Smooth muscle cell (in vitro differentiated cells): ENCODE measurements around the gene REPIN1. TPM values are rescaled to one million over a fixed set of nuclear protein-coding genes. Genes with fewer than 3 reads are reported as not detected.

ENCODE experiments used
- DNase-seq: peaks from one replicate; lab custom pipeline; 2025; ENCODE audit not compliant: unreplicated experiment; lab: John Stamatoyannopoulos, UW
- H2AFZ ChIP-seq: fragments of 200-600 bp; sonication (generic); 2 replicates; pipeline ENCODE4 v1.6.0; 2016; ENCODE audit warnings: antibody characterized with exemption, low read depth, mild to moderate bottlenecking
- H3F3A ChIP-seq: fragments of 200-600 bp; sonication (generic); 2 replicates; pipeline ENCODE4 v1.6.0; 2017; ENCODE audit warnings: antibody characterized with exemption, low read depth
- H3K27ac ChIP-seq: fragments of 200-600 bp; sonication (generic); 2 replicates; pipeline ENCODE4 v1.5.1; 2016; ENCODE audit warnings: low read depth, mild to moderate bottlenecking
- H3K27me3 ChIP-seq: fragments of 200-600 bp; sonication (generic); 2 replicates; pipeline ENCODE4 v1.6.1; 2016; ENCODE audit warnings: low read depth, mild to moderate bottlenecking
- H3K36me3 ChIP-seq: fragments of 200-600 bp; sonication (generic); 2 replicates; pipeline ENCODE4 v1.5.1; 2016; ENCODE audit warnings: low read depth
- H3K4me1 ChIP-seq: fragments of 200-600 bp; sonication (generic); 2 replicates; pipeline ENCODE4 v1.5.1; 2016; ENCODE audit warnings: low read depth
- H3K4me2 ChIP-seq: fragments of 200-600 bp; sonication (generic); 2 replicates; pipeline ENCODE4 v1.6.0; 2016; ENCODE audit warnings: mild to moderate bottlenecking
- H3K4me3 ChIP-seq: fragments of 200-600 bp; sonication (generic); 2 replicates; pipeline ENCODE4 v1.5.1; 2016; ENCODE audit warnings: mild to moderate bottlenecking
- H3K79me2 ChIP-seq: fragments of 200-600 bp; sonication (generic); 2 replicates; pipeline ENCODE4 v1.6.0; 2016; ENCODE audit warnings: low read depth, mild to moderate bottlenecking
- H3K9ac ChIP-seq: fragments of 200-600 bp; sonication (generic); 2 replicates; pipeline ENCODE4 v1.6.0; 2016; ENCODE audit warnings: low read depth
- H3K9me3 ChIP-seq: fragments of 200-600 bp; sonication (generic); replicated peaks from 2 replicates; pipeline ENCODE4 v1.5.1; 2016; ENCODE audit warnings: low read depth
- H4K20me1 ChIP-seq: fragments of 200-600 bp; sonication (generic); 2 replicates; pipeline ENCODE4 v1.6.0; 2016; ENCODE audit warnings: low read depth
- WGBS: methylation state at CpG from one replicate; pipeline ENCODE4 v1.1.7; 2016; ENCODE audit warnings: low lambda C conversion rate; 5-methylcytosine and 5-hydroxymethylcytosine counted together
- polyA plus RNA-seq: library from polyadenylated mRNA; unstranded; fragments of >200 nt; fragmentation: Nextera tagmentation; extraction: Ambion mirVana; gene quantifications from 2 replicates; pipeline ENCODE4 v1.2.1, GENCODE V29; 2016
- total RNA-seq: library from RNA; depleted of rRNA; stranded (reverse); fragments of >200 nt; gene quantifications from 2 replicates; pipeline ENCODE4 v1.2.3, GENCODE V29; 2014
- TF ChIP-seq, protein P1 (sequence below): fragments of 200-600 bp; sonication (generic); IDR thresholded peaks from 2 replicates; pipeline ENCODE4 v1.5.1; 2017; ENCODE audit warnings: borderline replicate concordance, mild to moderate bottlenecking, antibody characterized with exemption; ENCODE audit not compliant: insufficient read depth, poor library complexity, severe bottlenecking

Gene REPIN1
- total and polyA plus RNA-seq, 2 experiments from 2014 or later: 55.5 to 60.9 TPM

GRCh38 chr7:150329331-150330120 is 39.1 kb upstream of the REPIN1 start:
- Histone ChIP-seq H3K4me2 (no peak overlapping the region), H3F3A (no peaks in the 10 kb centered on the region), H3K4me1 (peaks cover 5% of the 10 kb centered on the region), H3K27me3 (no peaks in the 10 kb centered on the region), H4K20me1 (no peaks in the 10 kb centered on the region), H2AFZ (no peak overlapping the region), H3K36me3 (no peaks in the 10 kb centered on the region), H3K9me3 (no peaks in the 10 kb centered on the region), H3K27ac (no peak overlapping the region), H3K4me3 (no peak overlapping the region), H3K79me2 (no peaks in the 10 kb centered on the region), H3K9ac (no peak overlapping the region)
- 87% methylated on average over 22 of the region's 22 CpGs for WGBS
- TF ChIP-seq, protein P1, sequence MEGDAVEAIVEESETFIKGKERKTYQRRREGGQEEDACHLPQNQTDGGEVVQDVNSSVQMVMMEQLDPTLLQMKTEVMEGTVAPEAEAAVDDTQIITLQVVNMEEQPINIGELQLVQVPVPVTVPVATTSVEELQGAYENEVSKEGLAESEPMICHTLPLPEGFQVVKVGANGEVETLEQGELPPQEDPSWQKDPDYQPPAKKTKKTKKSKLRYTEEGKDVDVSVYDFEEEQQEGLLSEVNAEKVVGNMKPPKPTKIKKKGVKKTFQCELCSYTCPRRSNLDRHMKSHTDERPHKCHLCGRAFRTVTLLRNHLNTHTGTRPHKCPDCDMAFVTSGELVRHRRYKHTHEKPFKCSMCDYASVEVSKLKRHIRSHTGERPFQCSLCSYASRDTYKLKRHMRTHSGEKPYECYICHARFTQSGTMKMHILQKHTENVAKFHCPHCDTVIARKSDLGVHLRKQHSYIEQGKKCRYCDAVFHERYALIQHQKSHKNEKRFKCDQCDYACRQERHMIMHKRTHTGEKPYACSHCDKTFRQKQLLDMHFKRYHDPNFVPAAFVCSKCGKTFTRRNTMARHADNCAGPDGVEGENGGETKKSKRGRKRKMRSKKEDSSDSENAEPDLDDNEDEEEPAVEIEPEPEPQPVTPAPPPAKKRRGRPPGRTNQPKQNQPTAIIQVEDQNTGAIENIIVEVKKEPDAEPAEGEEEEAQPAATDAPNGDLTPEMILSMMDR: no peak
- no peak for DNase-seq

DNA sequence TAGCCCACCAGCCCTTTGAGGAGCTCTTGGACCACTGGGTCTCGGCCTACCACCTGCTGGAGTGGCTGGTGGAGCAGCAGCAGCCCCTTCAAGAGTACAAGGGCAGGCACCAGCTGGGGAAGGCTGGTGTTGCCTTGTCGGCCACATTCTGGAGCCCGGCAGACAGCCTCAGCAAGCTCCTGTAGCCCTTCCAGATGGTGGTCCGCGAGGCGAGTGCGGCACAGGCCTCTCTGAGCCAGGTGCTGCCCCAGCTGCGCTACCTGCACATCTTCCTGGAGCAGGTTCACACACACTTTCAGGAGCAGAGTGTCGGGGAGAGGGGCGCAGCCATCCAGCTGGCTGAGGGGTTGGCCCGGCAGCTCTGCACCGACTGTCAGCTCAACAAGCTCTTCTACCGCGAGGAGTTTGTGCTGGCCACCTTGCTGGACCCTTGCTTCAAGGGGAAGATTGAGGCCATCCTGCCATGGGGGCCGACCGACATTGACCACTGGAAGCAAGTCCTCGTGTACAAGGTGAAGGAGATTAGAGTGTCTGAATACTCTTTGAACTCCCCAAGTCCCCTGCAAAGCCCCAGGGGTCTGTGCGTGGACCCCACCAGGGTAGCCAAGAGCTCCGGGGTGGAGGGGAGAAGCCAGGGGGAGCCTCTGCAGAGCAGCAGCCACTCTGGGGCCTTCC is 38.3 kb upstream of the REPIN1 start:
- no peaks in the 10 kb centered on the region for H4K20me1 ChIP-seq
- H3K36me3 ChIP-seq: no peaks in the 10 kb centered on the region
- no peak overlapping the region for H3K4me2 ChIP-seq
- H3K27me3 ChIP-seq: no peaks in the 10 kb centered on the region
- H2AFZ ChIP-seq: no peak overlapping the region
- no peaks in the 10 kb centered on the region for H3K79me2 ChIP-seq
- H3K9me3 ChIP-seq: no peaks in the 10 kb centered on the region
- no peak for DNase-seq
- H3K4me3 ChIP-seq: no peak overlapping the region
- peaks cover 3% of the 10 kb centered on the region for H3K4me1 ChIP-seq
- TF ChIP-seq, protein P1: no peak
- WGBS: 97% methylated on average over 19 of the region's 19 CpGs
- H3K27ac ChIP-seq: no peak overlapping the region
- H3K9ac ChIP-seq: no peak overlapping the region
- no peaks in the 10 kb centered on the region for H3F3A ChIP-seq

DNA sequence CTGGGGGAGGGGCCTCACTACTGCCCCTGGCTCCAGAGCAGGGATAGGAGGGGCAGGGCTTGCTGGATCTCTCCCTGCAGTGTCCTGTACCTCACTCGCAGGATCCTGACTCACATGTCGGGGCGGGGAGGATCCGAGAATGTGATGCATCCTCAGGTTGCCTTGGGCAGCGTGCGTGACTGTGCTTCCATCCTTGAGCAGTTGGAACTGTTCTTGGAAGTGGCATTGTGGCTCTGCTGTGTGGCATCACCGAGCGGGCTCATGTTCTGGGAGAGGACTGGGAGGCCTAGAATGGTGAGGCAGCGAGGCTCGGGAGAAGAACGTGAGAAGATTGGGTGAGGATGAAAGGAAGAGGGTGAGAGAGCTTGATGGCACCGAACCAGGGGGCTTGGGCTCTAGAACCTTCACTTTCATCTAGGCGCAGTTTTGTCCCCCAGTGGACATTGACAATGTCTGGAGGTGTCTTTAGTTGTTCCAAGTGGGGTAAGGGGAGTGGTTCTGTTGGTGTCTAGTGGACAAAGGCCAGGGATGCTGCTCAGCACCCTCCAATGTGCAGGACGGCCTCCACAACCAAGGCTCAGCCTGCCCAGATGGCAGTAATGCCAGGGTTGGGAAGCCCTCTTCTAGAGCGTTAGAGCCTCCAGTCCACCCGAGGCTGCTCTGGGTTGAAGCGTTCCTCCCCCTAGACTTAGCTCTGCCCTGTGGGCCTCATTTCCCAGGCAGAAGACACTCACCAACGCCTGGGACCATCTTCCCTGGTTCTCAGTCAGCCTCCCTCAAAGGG is 35.6 kb upstream of the REPIN1 start:
- Histone ChIP-seq H3K27me3 (no peaks in the 10 kb centered on the region), H4K20me1 (no peaks in the 10 kb centered on the region), H2AFZ (no peak overlapping the region), H3F3A (no peaks in the 10 kb centered on the region), H3K4me1 (peaks cover 3% of the 10 kb centered on the region), H3K27ac (no peak overlapping the region), H3K9ac (no peak overlapping the region), H3K36me3 (no peaks in the 10 kb centered on the region), H3K4me2 (no peak overlapping the region), H3K4me3 (no peak overlapping the region), H3K9me3 (no peaks in the 10 kb centered on the region), H3K79me2 (no peaks in the 10 kb centered on the region)
- WGBS: 89% methylated on average over 18 of the region's 18 CpGs
- TF ChIP-seq, protein P1: no peak
- no peak for DNase-seq
